Upper lobe of right lung (tissue), 1 donor: ENCODE results near the gene FAM181A. TPM values are rescaled to one million over a fixed set of nuclear protein-coding genes. Genes with fewer than 3 reads are reported as not detected.

ENCODE experiments used
- ATAC-seq: fragments of 200-7000 bp; cut with Tn5 transposase; one replicate; pipeline ENCODE4 v1.9.1; 2020; ENCODE audit warnings: mild to moderate bottlenecking, moderate library complexity
- DNase-seq: peaks from one replicate; pipeline ENCODE4 v3.0.0-alpha.2; 2020
- H3K27ac ChIP-seq: fragments of 200-600 bp; one replicate; pipeline ENCODE4 v1.8.0; 2022
- H3K27me3 ChIP-seq: fragments of 200-600 bp; one replicate; pipeline ENCODE4 v1.8.0; 2022; ENCODE audit warnings: mild to moderate bottlenecking
- H3K36me3 ChIP-seq: fragments of 200-600 bp; one replicate; pipeline ENCODE4 v1.8.0; 2022
- H3K4me1 ChIP-seq: fragments of 200-600 bp; one replicate; pipeline ENCODE4 v1.8.0; 2022
- H3K4me3 ChIP-seq: fragments of 200-600 bp; one replicate; pipeline ENCODE4 v1.8.0; 2022; ENCODE audit warnings: mild to moderate bottlenecking
- H3K9me3 ChIP-seq: fragments of 200-600 bp; one replicate; pipeline ENCODE4 v1.8.0; 2022
- CTCF ChIP-seq: fragments of 200-600 bp; IDR thresholded peaks from one replicate; pipeline ENCODE4 v1.8.0; 2022; ENCODE audit warnings: antibody characterized with exemption
- intact Hi-C: fragments of 100-400 bp; cut with DNase I; formaldehyde crosslinking; loops from one replicate; pipeline ENCODE4 v1.11.0; 2022
- total RNA-seq: library from RNA; stranded (reverse); fragmentation: NEBNext Ultra II Directional; extraction: Animal tissue kit (Norgen Biotek cat#: 25700); gene quantifications from one replicate; pipeline ENCODE4 v1.2.1, GENCODE V29; 2021
- donor health status: DM: no; HTN: yes; CAD: no; lungs with severe emphysema.

The FAM181A gene
- total RNA-seq, 1 donor from 2014 or later: 3.5 TPM

GRCh38 chr14:93939304-93940229, 12.4 kb downstream of the FAM181A start:
- no peak overlapping the region for H3K27ac ChIP-seq
- peak; percentile 84 for TF ChIP-seq CTCF

GRCh38 chr14:93940437-93940836, 13.3 kb downstream of the FAM181A start:
- ATAC-seq: peak; percentile 8
- H3K36me3 ChIP-seq: no peaks in the 10 kb centered on the region

More at GRCh38 chr14:93939304-93940229, 12.4 kb downstream of the FAM181A start:
- H3K4me3 ChIP-seq: peak overlapping the region; percentile 36
- DNase-seq (peak; percentile 91), ATAC-seq (peak; percentile 93)
- no peaks in the 10 kb centered on the region for H3K9me3 ChIP-seq
- H3K4me1 ChIP-seq: peaks cover 6% of the 10 kb centered on the region
- no peaks in the 10 kb centered on the region for H3K36me3 ChIP-seq
- H3K27me3 ChIP-seq: peaks cover 22% of the 10 kb centered on the region
- intact Hi-C loops: no loop called here

GRCh38 chr14:93941293-93941910, 14.3 kb downstream of the FAM181A start:
- H3K4me1 ChIP-seq: peaks cover 6% of the 10 kb centered on the region
- H3K27me3 ChIP-seq: peaks cover 17% of the 10 kb centered on the region
- ATAC-seq (no peak), DNase-seq (no peak)
- TF ChIP-seq CTCF: no peak
- intact Hi-C loops: no loop called here
- no peaks in the 10 kb centered on the region for H3K9me3 ChIP-seq
- H3K36me3 ChIP-seq: no peaks in the 10 kb centered on the region
- no peak overlapping the region for H3K27ac ChIP-seq
- H3K4me3 ChIP-seq: no peak overlapping the region

More at GRCh38 chr14:93940437-93940836, 13.3 kb downstream of the FAM181A start:
- Histone ChIP-seq H3K9me3 (no peaks in the 10 kb centered on the region), H3K27me3 (peaks cover 17% of the 10 kb centered on the region), H3K27ac (no peak overlapping the region), H3K4me3 (no peak overlapping the region), H3K4me1 (peaks cover 6% of the 10 kb centered on the region)
- no peak for TF ChIP-seq CTCF
- no peak for DNase-seq
- intact Hi-C loops: no loop called here

- H3K27me3 ChIP-seq: peaks cover 9% of the 10 kb centered on the region
- ATAC-seq: no peak
- peaks cover 6% of the 10 kb centered on the region for H3K4me1 ChIP-seq
- H3K9me3 ChIP-seq: no peaks in the 10 kb centered on the region
- H3K4me3 ChIP-seq: no peak overlapping the region
- no peak for DNase-seq
- no peaks in the 10 kb centered on the region for H3K36me3 ChIP-seq
- no peak for TF ChIP-seq CTCF
- intact Hi-C loops: no loop called here
- no peak overlapping the region for H3K27ac ChIP-seq
These were observed 15.9 kb downstream of the FAM181A start for GRCh38 chr14:93943052-93943451.

- Histone ChIP-seq H3K9me3 (no peaks in the 10 kb centered on the region), H3K4me3 (no peak overlapping the region), H3K27me3 (peaks cover 5% of the 10 kb centered on the region), H3K36me3 (no peaks in the 10 kb centered on the region), H3K27ac (no peak overlapping the region), H3K4me1 (peaks cover 4% of the 10 kb centered on the region)
- no peak for TF ChIP-seq CTCF
- intact Hi-C loops: no loop called here
- ATAC-seq: no peak
- DNase-seq: no peak
These were observed 16.8 kb downstream of the FAM181A start for GRCh38 chr14:93943930-93944329.
